Spleen (tissue), 7 donors: Measurements from ENCODE around the gene COL19A1.

Experiments
- POLR2A ChIP-seq, 3 donors: fragments of 450-650 bp; IDR thresholded peaks; one replicate each; pipeline ENCODE4 v1.5.1; 2017; ENCODE audit warnings: antibody characterized with exemption in 3 of 3, mild to moderate bottlenecking in 1 of 3
- POLR2AphosphoS5 ChIP-seq, 3 donors: sonication (generic); formaldehyde crosslinking; IDR thresholded peaks; one replicate each; pipeline ENCODE4 v1.5.1; 2017; ENCODE audit warnings: antibody characterized with exemption in 3 of 3
- TF ChIP-seq, protein P1 (sequence below), 11 experiments: fragments of 200-600 bp in 7 of 11; fragments of 450-650 bp in 4 of 11; sonication (generic) in 4 of 11; IDR thresholded peaks in 8 of 11; conservative IDR thresholded peaks in 3 of 11; 1 replicate in 7 of 11; 2 replicates in 4 of 11; pipeline versions ENCODE4 v1.4.0 to v1.8.0; 2016 to 2021; ENCODE audit warnings: antibody characterized with exemption in 11 of 11, inconsistent platforms in 4 of 11, mild to moderate bottlenecking in 1 of 11
- donor health status: DM: no; HTN: no; CAD: no; lungs with moderate emphysema.
- donor health status: DM: no; HTN: no; CAD: no.
- donor health status: DM: no; HTN: no; CAD: no.

DNA sequence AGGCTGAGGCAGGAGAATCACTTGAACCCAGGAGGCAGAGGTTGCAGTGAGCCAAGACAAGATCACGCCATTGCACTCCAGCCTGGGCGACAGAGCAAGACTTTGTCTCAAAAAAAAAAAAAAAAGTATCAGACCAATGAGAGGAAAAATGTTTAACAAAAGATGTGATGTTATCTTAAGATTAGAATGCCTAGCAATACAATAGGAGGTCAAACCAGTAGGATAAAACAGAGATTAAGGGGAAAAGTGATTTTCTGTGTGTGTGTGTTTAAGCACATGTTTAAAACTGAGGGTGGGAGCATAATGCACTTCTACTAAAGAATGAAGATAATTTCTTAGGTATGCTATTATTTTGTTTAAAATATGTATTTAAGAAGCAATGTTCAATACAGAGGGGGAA is 17.9 kb downstream of the COL19A1 start:
- TF ChIP-seq, protein P1, sequence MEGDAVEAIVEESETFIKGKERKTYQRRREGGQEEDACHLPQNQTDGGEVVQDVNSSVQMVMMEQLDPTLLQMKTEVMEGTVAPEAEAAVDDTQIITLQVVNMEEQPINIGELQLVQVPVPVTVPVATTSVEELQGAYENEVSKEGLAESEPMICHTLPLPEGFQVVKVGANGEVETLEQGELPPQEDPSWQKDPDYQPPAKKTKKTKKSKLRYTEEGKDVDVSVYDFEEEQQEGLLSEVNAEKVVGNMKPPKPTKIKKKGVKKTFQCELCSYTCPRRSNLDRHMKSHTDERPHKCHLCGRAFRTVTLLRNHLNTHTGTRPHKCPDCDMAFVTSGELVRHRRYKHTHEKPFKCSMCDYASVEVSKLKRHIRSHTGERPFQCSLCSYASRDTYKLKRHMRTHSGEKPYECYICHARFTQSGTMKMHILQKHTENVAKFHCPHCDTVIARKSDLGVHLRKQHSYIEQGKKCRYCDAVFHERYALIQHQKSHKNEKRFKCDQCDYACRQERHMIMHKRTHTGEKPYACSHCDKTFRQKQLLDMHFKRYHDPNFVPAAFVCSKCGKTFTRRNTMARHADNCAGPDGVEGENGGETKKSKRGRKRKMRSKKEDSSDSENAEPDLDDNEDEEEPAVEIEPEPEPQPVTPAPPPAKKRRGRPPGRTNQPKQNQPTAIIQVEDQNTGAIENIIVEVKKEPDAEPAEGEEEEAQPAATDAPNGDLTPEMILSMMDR (IDR thresholded peaks at IDR 0.05 in 8 of 11, conservative IDR thresholded peaks at IDR 0.05 in 3 of 11) = no peak
- TF ChIP-seq POLR2A (IDR thresholded peaks at IDR 0.05) = no peak
- no peak for TF ChIP-seq POLR2AphosphoS5 (IDR thresholded peaks at IDR 0.05)
